OCI-LY7 (cell line): ENCODE measurements around the gene DLX1. TPM values are rescaled to one million over a fixed set of nuclear protein-coding genes. Genes with fewer than 3 reads are reported as not detected.

ENCODE experiments used
- BruUV-seq: library from RNA; stranded (reverse); fragments of 400-500 nt; replicated peaks from 2 replicates; lab custom pipeline; 2021; lab: Mats Ljungman, UMichigan
- CTCF ChIA-PET: fragments of 300-600 bp; sonication (Branson Sonifier 250); formaldehyde crosslinking; loops from one replicate; lab custom pipeline; 2022; ENCODE audit warnings: antibody characterized with exemption; ENCODE audit not compliant: unreplicated experiment; lab: Charles Lee
- POLR2A ChIA-PET: fragments of 300-600 bp; sonication (Branson Sonifier 250); formaldehyde crosslinking; loops from one replicate; lab custom pipeline; 2022; ENCODE audit warnings: antibody characterized with exemption; lab: Charles Lee
- DNase-seq: peaks from one replicate; pipeline ENCODE4 v3.0.0-alpha.2; 2015; ENCODE audit warnings: low spot score
- H2AFZ ChIP-seq: fragments of 200-600 bp; sonication (generic), shearing (Covaris generic); 2 replicates; pipeline ENCODE4 v1.6.1; 2014; ENCODE audit warnings: mild to moderate bottlenecking, antibody characterized with exemption, low read length, moderate library complexity
- H3K27ac ChIP-seq: fragments of 200-600 bp; sonication (generic); 2 replicates; pipeline ENCODE4 v1.5.1; 2014; ENCODE audit warnings: mixed run types, low read depth, mild to moderate bottlenecking, moderate library complexity, low read length, inconsistent platforms; ENCODE audit not compliant: poor library complexity, severe bottlenecking
- H3K36me3 ChIP-seq: fragments of 200-600 bp; sonication (generic); 2 replicates; pipeline ENCODE4 v1.6.1; 2014; ENCODE audit warnings: mild to moderate bottlenecking, antibody characterized with exemption, low read length, moderate library complexity, mixed read lengths; ENCODE audit not compliant: insufficient read depth
- H3K4me1 ChIP-seq: fragments of 200-600 bp; sonication (generic); 2 replicates; pipeline ENCODE4 v1.5.1; 2014; ENCODE audit warnings: mild to moderate bottlenecking, low read length; ENCODE audit not compliant: insufficient read depth, poor library complexity, severe bottlenecking
- H3K4me2 ChIP-seq: fragments of 200-600 bp; sonication (generic); 2 replicates; pipeline ENCODE4 v1.6.1; 2014; ENCODE audit warnings: mild to moderate bottlenecking, low read length
- H3K4me3 ChIP-seq: fragments of 200-600 bp; sonication (generic); 2 replicates; pipeline ENCODE4 v1.5.1; 2014; ENCODE audit warnings: mild to moderate bottlenecking, low read depth, low read length; ENCODE audit not compliant: poor library complexity, severe bottlenecking
- H3K79me2 ChIP-seq: fragments of 200-600 bp; sonication (generic); 2 replicates; pipeline ENCODE4 v1.6.1; 2016; ENCODE audit warnings: low read depth, mild to moderate bottlenecking, low read length, moderate library complexity, mixed read lengths; ENCODE audit not compliant: insufficient read depth
- H3K9me2 ChIP-seq: fragments of 200-600 bp; sonication (generic); 2 replicates; pipeline ENCODE4 v1.6.1; 2016; ENCODE audit warnings: mild to moderate bottlenecking, low read length, mixed read lengths; ENCODE audit not compliant: insufficient read depth
- H3K9me3 ChIP-seq: fragments of 200-600 bp; sonication (generic); 2 replicates; pipeline ENCODE4 v1.6.1; 2014; ENCODE audit warnings: mild to moderate bottlenecking, mixed run types, low read length, mixed read lengths
- H4K20me1 ChIP-seq: fragments of 200-600 bp; sonication (generic); 2 replicates; pipeline ENCODE4 v1.6.1; 2014; ENCODE audit warnings: mild to moderate bottlenecking, antibody characterized with exemption, low read length, moderate library complexity, mixed read lengths; ENCODE audit not compliant: insufficient read depth
- EZH2phosphoT487 ChIP-seq: fragments of 200-600 bp; sonication (generic); IDR thresholded peaks from 2 replicates; pipeline ENCODE4 v1.6.1; 2018; ENCODE audit warnings: low read depth, borderline replicate concordance, mild to moderate bottlenecking, mixed run types, antibody characterized with exemption, low read length, moderate library complexity, mixed read lengths
- intact Hi-C: fragments of 100-400 bp; cut with micrococcal nuclease; formaldehyde crosslinking; loops from one replicate; pipeline ENCODE4 v1.10.0; 2022; ENCODE audit not compliant: unreplicated experiment
- total RNA-seq, 2 experiments: library from RNA; depleted of rRNA in 1 of 2; stranded (reverse); fragments of >200 nt in 1 of 2; shearing (Covaris generic) in 1 of 2; gene quantifications; 2 replicates each; pipeline ENCODE4 v1.2.3, GENCODE V29; 2014 to 2022
- TF ChIP-seq, protein P1 (sequence below): fragments of 200-600 bp; sonication (generic); conservative IDR thresholded peaks from 2 replicates; pipeline ENCODE4 v1.5.1; 2014; ENCODE audit warnings: mild to moderate bottlenecking, antibody characterized with exemption, low read length, moderate library complexity, mixed read lengths

Gene DLX1
- total RNA-seq, 2 experiments from 2014 or later = not detected

DNA sequence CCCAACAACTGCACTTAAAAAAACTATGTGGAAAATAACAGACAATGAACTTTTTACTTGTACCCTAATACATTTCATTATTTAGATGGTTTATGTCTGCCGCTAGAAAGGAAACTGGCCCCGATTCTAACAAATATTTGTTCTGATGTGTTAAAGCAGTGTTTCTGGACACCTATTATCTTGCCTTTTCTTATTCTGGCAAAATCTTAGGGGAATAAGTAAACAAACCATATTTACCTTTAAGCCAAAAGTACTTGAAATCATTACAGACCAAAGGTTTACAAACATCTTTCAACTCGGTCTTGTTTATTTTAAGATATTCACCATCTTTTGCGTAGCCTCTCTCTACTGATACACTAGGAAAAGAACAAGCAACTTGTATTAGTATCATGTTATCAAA lies 11.8 kb upstream of the DLX1 start:
- DNase-seq = no peak
- ChIA-PET CTCF (no interaction called here), POLR2A (interaction anchor here (0.6 to 1.0 kb wide), 2 partner anchors 20 to 1148 kb away, joined by 4 to 6 read pairs; no protein-coding TSS in a partner anchor)
- Histone ChIP-seq H3K79me2 (no peaks in the 10 kb centered on the region), H2AFZ (no peak overlapping the region), H3K4me1 (no peaks in the 10 kb centered on the region), H3K9me3 (no peaks in the 10 kb centered on the region), H3K36me3 (no peaks in the 10 kb centered on the region), H3K9me2 (no peaks in the 10 kb centered on the region), H3K27ac (no peak overlapping the region), H4K20me1 (no peaks in the 10 kb centered on the region), H3K4me3 (no peak overlapping the region), H3K4me2 (no peak overlapping the region)
- no TSS peak for BruUV-seq
- TF ChIP-seq, protein P1, sequence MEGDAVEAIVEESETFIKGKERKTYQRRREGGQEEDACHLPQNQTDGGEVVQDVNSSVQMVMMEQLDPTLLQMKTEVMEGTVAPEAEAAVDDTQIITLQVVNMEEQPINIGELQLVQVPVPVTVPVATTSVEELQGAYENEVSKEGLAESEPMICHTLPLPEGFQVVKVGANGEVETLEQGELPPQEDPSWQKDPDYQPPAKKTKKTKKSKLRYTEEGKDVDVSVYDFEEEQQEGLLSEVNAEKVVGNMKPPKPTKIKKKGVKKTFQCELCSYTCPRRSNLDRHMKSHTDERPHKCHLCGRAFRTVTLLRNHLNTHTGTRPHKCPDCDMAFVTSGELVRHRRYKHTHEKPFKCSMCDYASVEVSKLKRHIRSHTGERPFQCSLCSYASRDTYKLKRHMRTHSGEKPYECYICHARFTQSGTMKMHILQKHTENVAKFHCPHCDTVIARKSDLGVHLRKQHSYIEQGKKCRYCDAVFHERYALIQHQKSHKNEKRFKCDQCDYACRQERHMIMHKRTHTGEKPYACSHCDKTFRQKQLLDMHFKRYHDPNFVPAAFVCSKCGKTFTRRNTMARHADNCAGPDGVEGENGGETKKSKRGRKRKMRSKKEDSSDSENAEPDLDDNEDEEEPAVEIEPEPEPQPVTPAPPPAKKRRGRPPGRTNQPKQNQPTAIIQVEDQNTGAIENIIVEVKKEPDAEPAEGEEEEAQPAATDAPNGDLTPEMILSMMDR = no peak
- no peak for TF ChIP-seq EZH2phosphoT487
- intact Hi-C loops = no loop called here

DNA sequence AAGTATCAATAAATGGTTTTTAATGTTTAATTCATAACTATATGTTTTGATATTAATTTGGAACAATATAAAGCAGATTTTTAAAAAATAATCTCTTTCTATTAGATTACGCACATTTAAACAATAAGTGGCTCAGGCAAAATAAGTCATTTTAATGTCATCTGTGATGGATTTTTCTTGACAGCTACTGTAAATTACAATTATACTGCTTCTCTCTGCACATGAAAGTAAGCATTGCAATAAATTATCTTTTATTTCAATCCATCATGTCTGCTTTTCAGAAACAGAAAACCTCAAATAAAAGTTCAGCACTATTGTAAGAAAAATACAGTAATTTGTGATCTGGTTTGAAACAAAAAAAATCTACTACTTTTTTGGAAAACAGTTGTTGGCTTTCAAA lies 11.1 kb upstream of the DLX1 start:
- CTCF ChIA-PET = no interaction called here
- Histone ChIP-seq H2AFZ (no peak overlapping the region), H4K20me1 (no peaks in the 10 kb centered on the region), H3K4me2 (no peak overlapping the region), H3K9me2 (no peaks in the 10 kb centered on the region), H3K27ac (no peak overlapping the region), H3K79me2 (no peaks in the 10 kb centered on the region), H3K4me3 (no peak overlapping the region), H3K4me1 (no peaks in the 10 kb centered on the region), H3K9me3 (no peaks in the 10 kb centered on the region), H3K36me3 (no peaks in the 10 kb centered on the region)
- TF ChIP-seq, protein P1 = no peak
- TF ChIP-seq EZH2phosphoT487 = no peak
- BruUV-seq = no TSS peak
- DNase-seq = no peak
- POLR2A ChIA-PET = interaction anchor here (1.0 kb wide), 1 partner anchor 21 kb away, joined by 4 read pairs; no protein-coding TSS in a partner anchor
- intact Hi-C loops = no loop called here

DNA sequence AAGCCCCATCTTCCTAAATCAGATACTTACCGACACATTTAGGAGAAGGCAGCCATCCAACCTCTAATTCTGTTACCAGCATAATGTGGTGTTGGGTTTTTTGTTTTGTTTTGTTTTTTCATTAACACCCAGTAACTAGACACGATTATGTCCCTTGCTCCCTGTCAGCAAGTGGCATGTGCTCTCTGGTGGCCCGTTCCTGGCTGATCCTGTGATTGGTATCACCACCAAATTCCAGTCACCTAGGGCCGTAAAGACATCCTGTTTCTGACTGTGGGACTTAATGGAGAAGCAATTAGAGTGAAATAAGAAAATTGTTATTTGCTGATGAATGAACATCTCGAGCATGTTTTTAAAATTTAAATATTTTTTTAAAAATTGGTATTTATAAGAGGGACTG lies 5.9 kb upstream of the DLX1 start:
- no TSS peak for BruUV-seq
- H4K20me1 ChIP-seq = no peaks in the 10 kb centered on the region
- no peak for DNase-seq
- H3K4me3 ChIP-seq = no peak overlapping the region
- no peaks in the 10 kb centered on the region for H3K36me3 ChIP-seq
- ChIA-PET POLR2A (no interaction called here), CTCF (no interaction called here)
- intact Hi-C loops = no loop called here
- H3K4me1 ChIP-seq = no peaks in the 10 kb centered on the region
- H3K9me2 ChIP-seq = no peaks in the 10 kb centered on the region
- no peak overlapping the region for H2AFZ ChIP-seq
- H3K27ac ChIP-seq = no peak overlapping the region
- H3K79me2 ChIP-seq = no peaks in the 10 kb centered on the region
- TF ChIP-seq, protein P1 = no peak
- no peak for TF ChIP-seq EZH2phosphoT487
- H3K9me3 ChIP-seq = no peaks in the 10 kb centered on the region
- H3K4me2 ChIP-seq = no peak overlapping the region
